ENCODE data around the gene SGSM2. TPM values are rescaled to one million over a fixed set of nuclear protein-coding genes. Genes with fewer than 3 reads are reported as not detected.

Gene SGSM2
- total and polyA plus RNA-seq, 2 of the 13 experiments (the other 11 are each of a cell fraction or from before 2014, with no cell fraction given): 30.4 to 51.3 TPM

DNA sequence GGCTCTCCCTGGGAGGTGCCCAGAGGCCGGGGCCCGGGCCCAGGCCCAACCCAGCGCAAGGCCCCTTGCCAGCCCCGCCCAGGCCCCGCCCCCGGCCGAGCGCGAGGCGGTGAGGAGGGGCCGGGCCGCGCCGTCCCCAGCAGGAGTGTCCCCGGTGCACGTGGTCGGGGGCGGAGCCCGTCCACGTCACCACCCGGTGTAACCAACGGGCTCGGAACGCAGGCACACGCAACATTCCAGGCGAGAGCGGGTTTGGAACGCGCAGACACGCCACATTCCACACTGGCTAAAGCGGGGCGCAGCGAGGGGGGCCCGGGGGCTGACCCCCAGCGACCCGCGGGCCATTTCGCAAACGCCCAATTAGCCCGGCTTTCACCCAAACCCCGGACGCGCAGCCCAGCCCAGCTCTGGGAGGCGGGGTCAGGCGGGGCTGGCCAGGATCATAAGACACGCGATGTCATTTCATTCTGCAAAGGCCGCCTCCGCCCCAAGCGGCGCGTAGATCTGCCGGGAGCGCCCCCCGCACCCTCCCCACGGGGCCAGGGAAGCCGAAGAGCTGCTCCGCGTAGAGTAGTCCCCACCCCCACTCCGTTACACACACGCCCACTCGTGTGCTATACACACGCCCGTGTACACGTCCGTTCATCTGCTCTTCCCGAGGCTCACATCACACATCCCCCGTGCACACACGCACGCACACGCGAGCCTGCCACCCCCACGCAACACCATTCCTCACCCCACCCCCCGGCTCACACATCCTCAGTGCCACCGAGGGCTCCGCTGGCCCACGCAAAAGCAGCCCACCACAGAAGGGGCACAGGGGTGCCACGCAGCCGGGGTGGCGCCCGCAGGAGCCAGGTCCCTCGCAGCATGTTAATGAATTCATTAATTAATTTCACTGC lies 62.5 kb downstream of the SGSM2 start (continued):
- peak; percentile 39; the same call in 1 of the 2 replicates for TF ChIP-seq ARID5B (CRISPR knock-in tag; IDR thresholded peaks at IDR 0.05)
- no peak for TF ChIP-seq CHCHD3 (CRISPR knock-in tag; IDR thresholded peaks at IDR 0.05)
- 0 out of 2 replicates have a peak, but pooled peaks have one; percentile 2 for TF ChIP-seq POLR2AphosphoS2 (IDR thresholded peaks at IDR 0.05; ENCODE audit: low read depth, low read length)
- TF ChIP-seq, protein P1, sequence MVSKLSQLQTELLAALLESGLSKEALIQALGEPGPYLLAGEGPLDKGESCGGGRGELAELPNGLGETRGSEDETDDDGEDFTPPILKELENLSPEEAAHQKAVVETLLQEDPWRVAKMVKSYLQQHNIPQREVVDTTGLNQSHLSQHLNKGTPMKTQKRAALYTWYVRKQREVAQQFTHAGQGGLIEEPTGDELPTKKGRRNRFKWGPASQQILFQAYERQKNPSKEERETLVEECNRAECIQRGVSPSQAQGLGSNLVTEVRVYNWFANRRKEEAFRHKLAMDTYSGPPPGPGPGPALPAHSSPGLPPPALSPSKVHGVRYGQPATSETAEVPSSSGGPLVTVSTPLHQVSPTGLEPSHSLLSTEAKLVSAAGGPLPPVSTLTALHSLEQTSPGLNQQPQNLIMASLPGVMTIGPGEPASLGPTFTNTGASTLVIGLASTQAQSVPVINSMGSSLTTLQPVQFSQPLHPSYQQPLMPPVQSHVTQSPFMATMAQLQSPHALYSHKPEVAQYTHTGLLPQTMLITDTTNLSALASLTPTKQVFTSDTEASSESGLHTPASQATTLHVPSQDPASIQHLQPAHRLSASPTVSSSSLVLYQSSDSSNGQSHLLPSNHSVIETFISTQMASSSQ (IDR thresholded peaks at IDR 0.05; ENCODE audit: low read depth): no peak; the same call in 1 of the 2 replicates
- TF ChIP-seq, protein P1 (CRISPR knock-in tag; IDR thresholded peaks at IDR 0.05; ENCODE audit: borderline replicate concordance): peak; percentile 70; the same call in 1 of the 2 replicates
- TF ChIP-seq PATZ1 (CRISPR knock-in tag; IDR thresholded peaks at IDR 0.05): peak; percentile 94
- TF ChIP-seq SNRNP70 (IDR thresholded peaks at IDR 0.05; ENCODE audit: low read depth, low read length): no peak
- TF ChIP-seq THYN1 (CRISPR knock-in tag; IDR thresholded peaks at IDR 0.05; ENCODE audit: borderline replicate concordance, low read depth): no peak
- 0 out of 2 replicates have a peak, but pooled peaks have one; percentile 35 for TF ChIP-seq ZNF510 (CRISPR knock-in tag; IDR thresholded peaks at IDR 0.05; ENCODE audit: low read depth)
- no peak for TF ChIP-seq IKZF4 (CRISPR knock-in tag; IDR thresholded peaks at IDR 0.05; ENCODE audit: borderline replicate concordance, low read depth, not compliant biosample characterization)
- TF ChIP-seq SIX4 (CRISPR knock-in tag; IDR thresholded peaks at IDR 0.05): no peak
- no peak for TF ChIP-seq KAT8 (CRISPR knock-in tag; IDR thresholded peaks at IDR 0.05)
- TF ChIP-seq SP2 (CRISPR knock-in tag; IDR thresholded peaks at IDR 0.05): peak; percentile 51
- no peak for TF ChIP-seq SP1 (IDR thresholded peaks at IDR 0.05)
- peak; percentile 96 for TF ChIP-seq SP1 (CRISPR knock-in tag; IDR thresholded peaks at IDR 0.05)
- no peak for TF ChIP-seq SMARCC2 (IDR thresholded peaks at IDR 0.05)
- peak; percentile 40; the same call in 1 of the 2 replicates for TF ChIP-seq MIER3 (CRISPR knock-in tag; IDR thresholded peaks at IDR 0.05; ENCODE audit: borderline replicate concordance)
- TF ChIP-seq KLF12 (CRISPR knock-in tag; IDR thresholded peaks at IDR 0.05; ENCODE audit: borderline replicate concordance): peak; percentile 62; the same call in 1 of the 2 replicates
- 0 out of 2 replicates have a peak, but pooled peaks have one; percentile 20 for TF ChIP-seq CCDC6 (CRISPR knock-in tag; IDR thresholded peaks at IDR 0.05)

All from HepG2 (cell line).